AG08396 (cell line): ENCODE results near the gene MOB3A.
"Not testable (repeated sequence)": the region's sequence is repeated elsewhere in the genome, so short reads cannot be mapped to it uniquely, and the experiment has no call there.

Source experiments
- DNase-seq: peaks from one replicate; pipeline ENCODE4 v3.0.0; 2012; ENCODE audit warnings: low spot score, mixed read lengths

MOB3A gene

DNA sequence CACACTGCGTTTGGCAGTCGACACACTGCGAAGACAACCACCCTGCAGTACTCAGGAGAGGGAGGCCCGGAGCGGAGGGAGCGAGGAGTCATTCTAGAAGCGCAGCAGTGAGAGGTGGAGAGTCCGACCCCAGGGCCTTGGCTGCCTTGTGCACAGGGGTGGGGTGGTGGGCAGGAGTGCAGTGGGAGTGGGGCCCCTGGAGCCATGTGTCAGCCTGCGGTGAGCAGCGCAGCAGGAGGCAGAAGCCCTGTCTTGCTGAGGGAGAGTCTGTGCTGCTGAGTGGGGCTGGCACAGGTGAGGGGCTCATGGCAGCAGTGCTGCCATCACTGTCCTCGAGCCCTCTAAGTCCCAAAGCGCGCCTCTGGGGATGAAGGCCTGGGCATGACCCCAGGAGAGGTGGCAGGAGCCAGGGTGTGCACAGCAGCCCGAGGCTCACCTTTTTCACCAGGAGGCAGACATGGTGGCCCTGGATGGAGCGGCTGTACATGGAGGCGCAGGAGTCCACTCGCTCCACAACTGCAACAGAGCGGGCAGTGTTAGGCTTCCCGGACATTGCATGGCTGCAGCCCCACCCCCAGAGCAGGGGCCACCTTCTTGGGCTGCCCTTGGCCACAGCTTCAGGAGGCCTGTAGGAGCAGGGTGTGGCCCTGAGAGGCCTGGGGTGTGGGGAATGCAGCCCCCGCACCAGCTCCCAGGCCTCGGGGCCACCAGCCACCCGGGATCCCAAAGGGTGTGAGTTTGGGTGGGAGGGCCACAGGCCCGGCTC lies 12.3 kb upstream of the MOB3A start:
- no peak for DNase-seq

GRCh38 chr19:2103045-2103707 lies 7.0 kb upstream of the MOB3A start:
- no peak for DNase-seq

DNA sequence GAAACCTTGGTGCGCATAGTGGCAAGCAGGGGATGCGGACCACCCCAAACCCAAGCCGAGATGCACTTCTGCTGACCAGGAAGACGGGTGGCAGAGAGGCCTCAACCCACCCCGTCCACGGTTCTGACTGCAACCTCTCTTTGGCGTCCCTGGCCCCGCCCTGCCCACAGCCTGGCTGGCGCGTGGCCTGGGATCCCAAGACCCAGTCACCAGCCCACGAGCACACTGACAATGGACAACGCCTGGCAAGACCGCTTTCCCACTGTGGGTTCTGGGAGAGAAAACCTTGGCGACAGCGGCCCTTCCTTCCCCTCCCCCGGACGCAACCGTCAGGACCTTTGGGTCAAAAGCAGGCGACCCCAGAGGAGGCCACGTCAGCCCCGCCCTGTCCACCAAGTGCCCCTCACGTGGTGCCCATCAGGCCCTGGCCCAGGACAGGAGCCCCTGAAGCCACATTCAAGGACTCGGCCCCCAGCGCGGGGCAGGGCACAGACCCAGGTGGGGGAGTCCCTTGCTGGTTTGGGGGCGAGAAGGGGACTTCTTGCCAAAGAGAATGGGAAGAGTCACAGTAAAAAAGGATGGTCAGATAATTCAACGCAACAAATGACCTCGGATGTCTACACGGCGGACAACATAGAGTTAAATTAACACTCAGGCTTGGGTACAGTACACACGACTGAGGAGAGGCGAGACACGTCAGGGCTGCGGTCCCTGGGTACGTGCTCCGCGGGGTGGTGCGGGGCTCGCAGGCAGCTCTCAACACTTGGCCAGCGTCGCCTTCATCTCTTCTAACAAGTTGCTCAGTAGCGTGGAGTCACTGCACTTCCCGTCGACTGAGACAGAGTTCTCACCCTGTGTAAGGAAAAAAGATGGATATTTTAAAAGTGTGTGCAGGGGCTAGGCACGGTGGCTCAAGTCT lies 5.5 kb upstream of the MOB3A start:
- no peak for DNase-seq

- no peak for DNase-seq
These were observed 4.6 kb upstream of the MOB3A start for GRCh38 chr19:2100719-2101061.

DNA sequence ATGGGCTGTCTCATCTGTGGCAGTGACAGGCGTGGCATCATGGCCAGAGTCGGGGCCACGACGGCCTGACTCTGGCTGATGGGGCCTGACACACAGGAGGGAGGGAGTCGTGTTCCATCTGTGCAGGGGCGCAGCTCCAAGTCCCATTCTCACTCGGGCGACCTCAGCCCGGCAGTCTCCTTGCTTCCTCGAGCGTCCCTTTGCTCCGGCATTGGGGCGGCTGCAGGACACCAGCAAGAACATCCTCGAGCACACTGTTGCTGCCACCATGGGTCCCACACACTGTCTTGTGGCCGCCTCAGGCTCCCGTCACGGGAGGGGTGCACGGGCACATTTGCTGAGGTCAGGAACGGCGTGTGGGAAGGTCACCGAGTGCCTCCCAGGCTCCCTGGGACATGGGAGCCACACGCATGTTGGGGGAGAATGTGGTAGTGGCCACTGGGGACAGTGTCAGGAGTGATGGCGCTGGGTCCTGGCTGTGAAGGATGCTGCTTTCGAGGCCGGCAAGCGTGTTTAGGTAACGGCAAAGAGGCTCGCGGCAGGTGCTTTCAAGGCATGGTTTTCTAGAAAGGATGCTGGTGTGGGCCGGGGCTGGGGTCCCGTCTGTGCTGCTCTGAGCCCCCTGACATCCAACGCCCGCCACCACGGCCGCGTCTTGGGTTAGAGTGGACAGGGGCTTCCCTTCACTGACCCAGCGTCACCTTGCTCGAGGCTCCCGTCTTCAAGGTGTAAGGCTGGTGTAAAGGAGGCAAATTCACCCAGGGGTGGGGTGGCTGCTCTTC lies 4.0 kb upstream of the MOB3A start:
- no peak for DNase-seq

- no peak for DNase-seq
These were observed 3.0 kb upstream of the MOB3A start for GRCh38 chr19:2099054-2099501.

DNA sequence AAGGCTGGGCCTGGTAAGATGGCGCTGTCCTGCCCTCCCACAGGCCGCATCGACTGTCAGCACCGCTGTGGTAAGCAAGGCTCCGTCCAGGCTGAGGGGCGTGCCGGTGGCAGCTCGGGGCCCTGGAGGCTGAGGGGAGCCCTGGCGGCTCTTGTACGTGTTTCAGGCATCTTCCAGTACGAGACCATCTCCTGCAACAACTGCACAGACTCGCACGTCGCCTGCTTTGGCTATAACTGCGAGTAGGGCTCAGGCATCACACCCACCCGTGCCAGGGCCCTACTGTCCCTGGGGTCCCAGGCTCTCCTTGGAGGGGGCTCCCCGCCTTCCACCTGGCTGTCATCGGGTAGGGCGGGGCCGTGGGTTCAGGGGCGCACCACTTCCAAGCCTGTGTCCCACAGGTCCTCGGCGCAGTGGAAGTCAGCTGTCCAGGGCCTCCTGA lies 1.8 kb upstream of the MOB3A start:
- no peak for DNase-seq

DNA sequence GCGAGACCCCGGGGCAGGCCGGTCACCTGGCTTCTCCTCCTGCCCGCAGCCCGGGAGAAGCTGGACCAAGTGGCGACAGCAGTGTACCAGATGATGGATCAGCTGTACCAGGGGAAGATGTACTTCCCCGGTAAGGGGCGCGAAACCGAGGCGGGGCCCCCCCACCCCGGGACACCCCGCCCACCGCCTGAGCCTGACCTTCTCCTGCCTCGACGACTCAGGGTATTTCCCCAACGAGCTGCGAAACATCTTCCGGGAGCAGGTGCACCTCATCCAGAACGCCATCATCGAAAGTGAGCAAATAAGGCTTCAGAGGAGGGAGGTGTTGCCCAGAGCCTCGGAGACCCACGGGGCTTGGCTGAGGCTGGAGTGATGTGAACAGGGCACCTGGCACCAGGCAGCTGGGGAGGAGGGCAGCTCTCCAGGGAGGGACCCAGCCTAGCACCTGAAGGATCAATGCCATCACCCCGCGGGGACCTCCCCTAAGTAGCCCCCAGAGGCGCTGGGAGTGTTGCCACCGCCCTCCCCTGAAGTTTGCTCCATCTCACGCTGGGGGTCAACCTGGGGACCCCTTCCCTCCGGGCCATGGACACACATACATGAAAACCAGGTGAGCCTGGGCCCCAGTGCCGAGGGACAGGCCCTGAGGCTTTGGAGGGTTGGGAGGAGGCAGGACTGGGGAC lies 1.2 kb upstream of the MOB3A start:
- no peak for DNase-seq

GRCh38 chr19:2096480-2097202 lies 515 bp upstream of the MOB3A start, which contains the start of gene IZUMO4:
IZUMO4 (plus strand) TSS chr19:2096915; CDS start chr19:2096946, 31 bp downstream.
- peak; percentile 100 for DNase-seq

GRCh38 chr19:2091926-2092525 lies 4.1 kb downstream of the MOB3A start:
- DNase-seq = not testable (repeated sequence)

DNA sequence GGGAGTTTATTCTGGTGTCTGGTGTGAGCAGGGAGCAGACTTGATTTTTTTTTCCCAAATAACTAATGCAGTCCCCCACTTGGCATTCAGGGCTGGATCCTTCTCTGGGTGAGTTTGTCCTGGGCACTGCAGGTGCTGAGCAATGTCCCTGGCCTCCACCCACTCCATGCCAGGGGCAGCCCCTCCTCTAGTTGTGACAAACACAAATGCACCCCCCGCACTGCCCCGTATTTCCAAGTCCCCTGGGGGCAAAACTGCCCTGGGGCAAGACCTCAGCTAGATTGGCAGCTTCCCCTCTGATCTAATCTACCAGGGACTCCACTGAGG lies 6.4 kb downstream of the MOB3A start:
- DNase-seq = no peak

DNA sequence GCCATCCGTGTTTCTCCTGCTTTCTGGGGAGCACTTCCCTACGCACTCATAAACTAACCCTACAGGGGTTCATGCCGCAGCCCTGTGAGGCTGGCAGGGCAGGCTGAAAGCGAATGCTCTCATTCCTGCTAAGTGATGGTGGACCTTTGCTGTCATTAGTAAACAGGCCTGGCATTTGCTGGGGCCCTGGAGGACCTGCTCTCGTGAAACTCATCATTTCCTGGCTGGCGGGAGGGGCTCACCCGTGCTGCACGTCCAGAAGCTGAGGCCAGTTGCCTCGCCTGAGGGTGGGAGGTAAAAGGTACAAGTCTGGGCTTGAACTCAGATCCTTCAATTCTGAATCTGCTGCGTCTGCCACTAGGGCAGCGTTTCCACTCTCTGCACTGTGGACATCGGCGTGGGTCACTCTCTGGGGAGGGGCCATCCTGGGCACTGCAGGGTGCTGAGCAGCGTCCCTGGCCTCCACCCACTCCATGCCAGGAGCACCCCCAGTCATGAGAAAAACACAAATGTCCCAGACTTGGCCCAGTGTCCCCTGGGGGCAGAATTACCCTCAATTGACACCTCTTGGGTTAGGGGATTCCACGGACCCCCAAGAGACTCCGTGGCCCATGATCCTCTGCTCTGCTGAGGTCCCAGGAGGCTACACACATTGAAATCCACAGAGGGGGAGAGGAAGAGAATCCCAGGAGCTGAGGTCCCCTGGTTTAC lies 7.0 kb downstream of the MOB3A start:
- no peak for DNase-seq

DNA sequence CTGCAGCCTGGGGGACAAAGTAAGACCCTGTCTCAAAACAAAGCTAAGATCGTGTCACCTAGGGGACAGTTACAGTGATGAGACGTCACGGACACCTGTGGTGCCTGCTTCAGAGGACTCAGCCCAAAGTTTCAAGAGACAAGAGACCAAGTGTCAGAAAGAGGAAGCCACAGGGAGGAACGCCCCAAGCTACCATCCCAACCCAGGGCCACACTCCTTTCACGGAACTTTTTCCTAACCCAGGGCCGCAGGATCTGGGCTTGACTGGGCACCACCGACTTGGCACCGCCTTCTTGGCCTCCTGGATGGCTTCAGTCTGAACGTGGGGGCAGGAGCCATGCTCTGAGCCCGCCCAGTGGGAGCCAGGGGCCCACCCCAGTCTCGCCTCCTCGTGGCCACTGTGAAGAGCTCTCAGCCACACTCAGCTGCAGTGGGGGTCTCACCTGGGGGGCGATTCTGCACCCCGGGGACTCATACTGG lies 8.5 kb downstream of the MOB3A start:
- no peak for DNase-seq

DNA sequence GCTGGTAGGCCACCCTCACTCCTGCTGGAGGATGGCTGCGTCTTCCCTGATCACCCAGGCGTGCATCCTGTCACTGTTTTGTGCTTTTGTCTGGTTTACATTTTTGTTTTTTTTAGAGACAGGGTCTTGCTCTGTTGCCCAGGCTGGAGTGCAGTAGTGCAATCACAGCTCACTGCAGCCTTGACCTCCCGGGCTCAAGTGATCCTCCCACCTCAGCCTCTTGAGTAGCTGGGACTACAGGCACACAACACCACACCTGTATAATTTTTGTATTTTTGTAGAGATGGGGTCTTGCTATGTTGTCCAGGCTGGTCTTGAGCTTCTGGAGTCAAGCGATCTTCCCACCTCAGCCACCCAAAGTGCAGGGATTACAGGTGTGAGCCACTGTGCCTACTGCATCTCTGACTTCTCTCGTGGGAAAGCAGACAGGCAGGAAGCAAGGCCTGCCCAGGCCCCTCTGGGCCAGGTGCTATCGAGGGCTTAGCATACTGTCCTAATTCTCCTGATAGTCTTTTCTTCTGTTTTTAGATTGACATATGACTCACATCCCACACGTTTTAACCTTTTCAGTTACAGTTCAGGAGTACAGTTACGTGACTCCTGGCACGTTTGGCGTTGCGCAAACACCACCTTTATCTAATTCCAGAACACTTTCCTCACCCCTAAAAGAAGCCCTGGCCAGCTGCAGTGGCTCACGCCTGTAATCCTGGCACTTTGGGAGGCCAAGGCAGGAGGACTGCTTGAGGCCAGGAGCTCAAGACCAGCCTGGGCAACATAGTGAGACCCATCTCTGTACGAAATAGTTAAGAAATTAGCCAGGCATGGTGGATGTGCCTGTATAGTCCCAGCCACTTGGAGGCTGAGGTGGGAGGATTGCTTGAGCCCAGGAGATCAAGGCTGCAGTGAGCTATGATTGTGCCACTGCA lies 9.2 kb downstream of the MOB3A start:
- DNase-seq = not testable (repeated sequence)

GRCh38 chr19:2084993-2085720 lies 11.0 kb downstream of the MOB3A start:
- no peak for DNase-seq

- no peak for DNase-seq
These were observed 12.8 kb downstream of the MOB3A start for GRCh38 chr19:2083174-2083854.
